CD4-positive, alpha-beta T cell (primary cell): Measurements from ENCODE around the gene SYTL5. TPM values are rescaled to one million over a fixed set of nuclear protein-coding genes. Genes with fewer than 3 reads are reported as not detected.

ENCODE experiments used
- ATAC-seq: fragments of 200-7000 bp; cut with Tn5 transposase; one replicate; pipeline ENCODE4 v1.10.0; 2022; ENCODE audit warnings: mild to moderate bottlenecking; ENCODE audit not compliant: poor library complexity
- CTCF ChIA-PET: fragments of 350-600 bp; sonication (Branson Sonifier 250); formaldehyde crosslinking; loops from one replicate; lab custom pipeline; 2021; ENCODE audit warnings: antibody characterized with exemption, inconsistent platforms; lab: Charles Lee
- POLR2A ChIA-PET: fragments of 350-600 bp; sonication (Branson Sonifier 250); formaldehyde crosslinking; loops from one replicate; lab custom pipeline; 2021; ENCODE audit warnings: antibody characterized with exemption, inconsistent platforms; lab: Charles Lee
- DNase-seq, 14 experiments: peaks; one replicate each; pipeline ENCODE4 v3.0.0-alpha.2; 2013 to 2020; ENCODE audit warnings: mixed read lengths in 2 of 14
- H3K27ac ChIP-seq, 2 donors: one replicate each; pipeline versions ENCODE4 v1.5.1 to v1.7.0; 2013; ENCODE audit warnings: low read length in 2 of 2, low read depth in 1 of 2, mild to moderate bottlenecking in 1 of 2
- H3K27me3 ChIP-seq, 2 experiments: 1 replicate in 1 of 2; 2 replicates in 1 of 2; pipeline versions ENCODE4 v1.6.1 to v1.7.0; 2013; ENCODE audit warnings: low read length in 2 of 2, control low read depth in 1 of 2, mild to moderate bottlenecking in 1 of 2, moderate library complexity in 1 of 2; ENCODE audit not compliant: insufficient read depth in 2 of 2, control insufficient read depth in 1 of 2
- H3K36me3 ChIP-seq: one replicate; pipeline ENCODE4 v1.6.1; 2013; ENCODE audit warnings: low read length, control low read depth; ENCODE audit not compliant: insufficient read depth
- H3K4me1 ChIP-seq: one replicate; pipeline ENCODE4 v1.6.1; 2013; ENCODE audit warnings: low read length, control low read depth; ENCODE audit not compliant: insufficient read depth
- H3K4me3 ChIP-seq: one replicate; pipeline ENCODE4 v1.5.1; 2013; ENCODE audit warnings: mild to moderate bottlenecking, low read length, moderate library complexity
- H3K9me3 ChIP-seq, 2 experiments: 1 replicate in 1 of 2; 2 replicates in 1 of 2; pipeline versions ENCODE4 v1.6.1 to v1.7.0; 2013; ENCODE audit warnings: low read length in 2 of 2, mild to moderate bottlenecking in 2 of 2, control low read depth in 1 of 2, moderate library complexity in 1 of 2; ENCODE audit not compliant: control insufficient read depth in 1 of 2, insufficient read depth in 1 of 2
- H3K27ac Mint-ChIP-seq: one replicate; pipeline ENCODE4 v1.8.0; 2020; ENCODE audit warnings: mixed read lengths
- H3K27me3 Mint-ChIP-seq: one replicate; pipeline ENCODE4 v1.8.0; 2021; ENCODE audit warnings: mixed read lengths
- H3K36me3 Mint-ChIP-seq: one replicate; pipeline ENCODE4 v1.8.0; 2021; ENCODE audit warnings: low read depth, mixed read lengths
- H3K4me1 Mint-ChIP-seq: one replicate; pipeline ENCODE4 v1.8.0; 2021; ENCODE audit warnings: low read depth, mixed read lengths
- H3K4me3 Mint-ChIP-seq: one replicate; pipeline ENCODE4 v1.8.0; 2020; ENCODE audit warnings: mild to moderate bottlenecking, mixed read lengths
- H3K9me3 Mint-ChIP-seq: one replicate; pipeline ENCODE4 v1.8.0; 2020; ENCODE audit warnings: mixed read lengths
- intact Hi-C, 2 experiments: fragments of 100-400 bp; cut with DNase I in 1 of 2; cut with micrococcal nuclease in 1 of 2; formaldehyde crosslinking; loops; one replicate each; pipeline versions ENCODE4 v1.15.1 to v1.9.0; 2023 to 2025; cut with DNase I, micrococcal nuclease
- total RNA-seq, 174 experiments: library from RNA in 2 of 174; stranded (reverse) in 2 of 174; gene quantifications; one replicate each; pipeline ENCODE4 v1.2.3 and lab custom pipeline; 2021 to 2026
- TF ChIP-seq, protein P1 (sequence below): fragments of 200-600 bp; IDR thresholded peaks from one replicate; pipeline ENCODE4 v1.8.0; 2022; ENCODE audit warnings: antibody characterized with exemption, mild to moderate bottlenecking

The SYTL5 gene
- total RNA-seq, 2 experiments from 2014 or later, result not detected

DNA sequence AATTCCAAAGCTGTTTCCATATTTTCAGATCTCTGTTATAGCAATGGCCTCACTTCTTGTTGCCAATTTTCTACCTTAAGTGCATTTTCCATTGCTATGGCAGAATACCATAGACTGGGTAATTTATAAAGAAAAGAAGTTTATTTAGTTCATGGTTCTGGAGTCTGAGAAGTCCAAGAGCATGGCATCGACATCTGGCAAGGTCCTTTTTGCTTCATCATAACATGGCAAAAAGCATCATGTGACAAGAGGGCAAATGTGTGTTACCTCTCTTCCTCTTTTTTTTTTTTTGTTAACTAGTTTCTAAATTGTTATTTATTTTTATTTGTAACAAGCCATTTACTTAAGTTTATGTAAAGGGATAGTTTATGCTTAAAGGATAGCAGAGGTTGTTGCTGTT is 45.2 kb upstream of the SYTL5 start:
- Mint-ChIP-seq H3K36me3 (no peaks in the 10 kb centered on the region), H3K27ac (no peak overlapping the region), H3K9me3 (no peaks in the 10 kb centered on the region), H3K4me3 (no peak overlapping the region), H3K4me1 (no peaks in the 10 kb centered on the region), H3K27me3 (no peaks in the 10 kb centered on the region)
- Histone ChIP-seq H3K27ac (no peak overlapping the region), H3K36me3 (no peaks in the 10 kb centered on the region), H3K9me3 (peaks cover 0 to 3% of the 10 kb centered on the region in 2 experiments), H3K4me3 (no peak overlapping the region), H3K4me1 (no peaks in the 10 kb centered on the region), H3K27me3 (no peaks in the 10 kb centered on the region)
- no peak for ATAC-seq
- DNase-seq, result no peak
- POLR2A ChIA-PET, result no interaction called here
- intact Hi-C loops, result no loop called here
- TF ChIP-seq, protein P1, sequence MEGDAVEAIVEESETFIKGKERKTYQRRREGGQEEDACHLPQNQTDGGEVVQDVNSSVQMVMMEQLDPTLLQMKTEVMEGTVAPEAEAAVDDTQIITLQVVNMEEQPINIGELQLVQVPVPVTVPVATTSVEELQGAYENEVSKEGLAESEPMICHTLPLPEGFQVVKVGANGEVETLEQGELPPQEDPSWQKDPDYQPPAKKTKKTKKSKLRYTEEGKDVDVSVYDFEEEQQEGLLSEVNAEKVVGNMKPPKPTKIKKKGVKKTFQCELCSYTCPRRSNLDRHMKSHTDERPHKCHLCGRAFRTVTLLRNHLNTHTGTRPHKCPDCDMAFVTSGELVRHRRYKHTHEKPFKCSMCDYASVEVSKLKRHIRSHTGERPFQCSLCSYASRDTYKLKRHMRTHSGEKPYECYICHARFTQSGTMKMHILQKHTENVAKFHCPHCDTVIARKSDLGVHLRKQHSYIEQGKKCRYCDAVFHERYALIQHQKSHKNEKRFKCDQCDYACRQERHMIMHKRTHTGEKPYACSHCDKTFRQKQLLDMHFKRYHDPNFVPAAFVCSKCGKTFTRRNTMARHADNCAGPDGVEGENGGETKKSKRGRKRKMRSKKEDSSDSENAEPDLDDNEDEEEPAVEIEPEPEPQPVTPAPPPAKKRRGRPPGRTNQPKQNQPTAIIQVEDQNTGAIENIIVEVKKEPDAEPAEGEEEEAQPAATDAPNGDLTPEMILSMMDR, result no peak
- CTCF ChIA-PET, result no interaction called here

DNA sequence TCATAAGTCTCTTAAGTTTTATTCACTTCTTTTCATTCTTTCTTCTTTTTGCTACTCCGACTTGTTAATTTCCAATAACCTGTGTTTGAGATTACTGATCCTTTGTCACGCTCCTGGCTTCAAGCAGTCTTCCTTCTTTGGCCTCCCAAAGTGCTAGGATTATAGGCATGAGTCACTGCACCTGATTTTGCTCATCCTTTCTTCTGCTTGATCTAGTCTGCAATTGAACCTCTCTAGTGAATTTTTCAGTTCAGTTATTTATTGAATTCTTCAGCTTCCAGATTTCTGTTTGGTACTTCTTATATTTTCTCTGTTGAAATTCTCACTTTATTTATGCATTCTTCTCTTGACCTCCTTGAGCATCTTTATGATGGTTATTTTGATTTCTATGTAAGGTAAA is 38.6 kb upstream of the SYTL5 start:
- intact Hi-C loops, result no loop called here
- Histone ChIP-seq H3K27me3 (peaks cover 0 to 5% of the 10 kb centered on the region in 2 experiments), H3K4me1 (no peaks in the 10 kb centered on the region), H3K27ac (no peak overlapping the region), H3K36me3 (no peaks in the 10 kb centered on the region), H3K4me3 (no peak overlapping the region), H3K9me3 (no peaks in the 10 kb centered on the region)
- no peak for DNase-seq
- H3K4me1 Mint-ChIP-seq, result no peaks in the 10 kb centered on the region
- H3K27me3 Mint-ChIP-seq, result peaks cover 8% of the 10 kb centered on the region
- ChIA-PET POLR2A (no interaction called here), CTCF (no interaction called here)
- peaks cover 3% of the 10 kb centered on the region for H3K9me3 Mint-ChIP-seq
- no peak overlapping the region for H3K4me3 Mint-ChIP-seq
- TF ChIP-seq, protein P1, result no peak
- ATAC-seq, result no peak
- H3K36me3 Mint-ChIP-seq, result no peaks in the 10 kb centered on the region
- no peak overlapping the region for H3K27ac Mint-ChIP-seq

DNA sequence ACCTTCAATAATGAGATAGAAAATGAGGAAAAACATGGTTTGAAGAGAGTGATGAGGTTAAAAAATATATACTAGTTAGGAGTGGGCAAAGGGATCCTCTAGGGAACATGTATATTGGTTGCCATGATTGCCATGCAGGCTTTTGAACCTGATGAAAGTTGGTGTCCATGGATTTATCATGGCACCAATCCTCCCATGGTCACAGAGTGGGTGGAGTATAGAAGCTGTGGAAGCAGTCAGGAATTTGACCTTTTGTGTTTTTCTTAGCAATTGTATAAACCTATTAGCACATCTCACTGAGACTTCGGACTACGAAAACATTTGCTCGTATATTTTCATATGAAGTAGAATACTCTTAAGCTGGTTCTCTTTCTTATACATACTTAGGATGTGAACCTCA is 30.9 kb upstream of the SYTL5 start:
- intact Hi-C loops, result no loop called here
- H3K4me3 Mint-ChIP-seq, result no peak overlapping the region
- no peak for DNase-seq
- CTCF ChIA-PET, result no interaction called here
- H3K9me3 Mint-ChIP-seq, result no peaks in the 10 kb centered on the region
- no peaks in the 10 kb centered on the region for H3K36me3 ChIP-seq
- H3K27ac Mint-ChIP-seq, result no peak overlapping the region
- POLR2A ChIA-PET, result no interaction called here
- no peaks in the 10 kb centered on the region for H3K9me3 ChIP-seq
- H3K36me3 Mint-ChIP-seq, result no peaks in the 10 kb centered on the region
- H3K4me1 ChIP-seq, result no peaks in the 10 kb centered on the region
- H3K27me3 Mint-ChIP-seq, result peaks cover 24% of the 10 kb centered on the region
- H3K27ac ChIP-seq, result no peak overlapping the region
- no peak overlapping the region for H3K4me3 ChIP-seq
- no peaks in the 10 kb centered on the region for H3K4me1 Mint-ChIP-seq
- TF ChIP-seq, protein P1, result no peak
- H3K27me3 ChIP-seq, result peaks cover 0 to 7% of the 10 kb centered on the region in 2 experiments
- no peak for ATAC-seq
